Epithelial cell of umbilical artery (primary cell): Measurements from ENCODE around the gene RPS24. TPM values are rescaled to one million over a fixed set of nuclear protein-coding genes. Genes with fewer than 3 reads are reported as not detected.

Experiments
- total RNA-seq: library from RNA; depleted of rRNA; stranded (reverse); fragments of >200 nt; gene quantifications from 2 replicates; pipeline ENCODE4 v1.2.3, GENCODE V29; 2014

Gene RPS24
- total RNA-seq, result 1,992 and 3,190 TPM in 2 replicates

DNA sequence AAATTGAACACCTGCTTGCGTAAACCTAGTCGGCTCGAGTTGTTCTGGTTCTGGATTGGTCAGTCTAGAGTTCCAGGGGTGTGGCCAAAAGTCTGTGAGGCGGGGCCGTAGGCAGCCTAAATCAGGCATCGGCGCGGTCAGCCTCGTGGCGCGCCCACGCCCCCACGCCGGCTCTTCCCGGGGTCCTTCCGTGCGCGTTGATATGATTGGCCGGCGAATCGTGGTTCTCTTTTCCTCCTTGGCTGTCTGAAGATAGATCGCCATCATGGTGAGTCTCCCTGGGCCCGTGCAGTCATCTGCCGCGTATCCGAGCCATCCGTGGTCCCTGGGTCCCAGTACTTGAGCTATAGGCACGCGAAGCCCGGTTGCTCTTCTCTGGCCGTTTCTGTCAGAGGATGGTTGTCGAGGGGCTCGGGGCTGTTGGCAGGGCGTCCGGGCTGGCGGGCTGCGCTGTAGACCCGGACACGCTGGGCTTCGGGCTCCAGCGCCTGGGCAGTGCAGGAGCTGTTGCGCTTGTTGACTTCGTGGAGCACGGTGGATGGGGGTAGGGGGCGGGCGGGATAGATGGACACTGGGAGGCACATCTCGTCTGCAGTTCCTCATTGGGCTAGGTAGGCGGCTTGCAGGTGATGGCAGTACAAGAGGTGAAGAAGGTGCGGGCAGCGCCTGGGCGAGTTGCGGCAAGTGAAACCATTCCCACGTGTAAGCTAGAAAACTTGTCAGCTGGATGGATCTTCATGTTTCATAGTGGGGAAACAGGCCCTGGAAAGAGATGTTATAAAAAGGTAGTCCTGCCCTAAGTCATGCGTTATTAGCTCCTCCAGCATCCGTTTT, at the start of gene RPS24:
RPS24 (plus strand) TSS at position 227 of the 834 bp plus-strand sequence; CDS start at position 266, 39 bp downstream.

DNA sequence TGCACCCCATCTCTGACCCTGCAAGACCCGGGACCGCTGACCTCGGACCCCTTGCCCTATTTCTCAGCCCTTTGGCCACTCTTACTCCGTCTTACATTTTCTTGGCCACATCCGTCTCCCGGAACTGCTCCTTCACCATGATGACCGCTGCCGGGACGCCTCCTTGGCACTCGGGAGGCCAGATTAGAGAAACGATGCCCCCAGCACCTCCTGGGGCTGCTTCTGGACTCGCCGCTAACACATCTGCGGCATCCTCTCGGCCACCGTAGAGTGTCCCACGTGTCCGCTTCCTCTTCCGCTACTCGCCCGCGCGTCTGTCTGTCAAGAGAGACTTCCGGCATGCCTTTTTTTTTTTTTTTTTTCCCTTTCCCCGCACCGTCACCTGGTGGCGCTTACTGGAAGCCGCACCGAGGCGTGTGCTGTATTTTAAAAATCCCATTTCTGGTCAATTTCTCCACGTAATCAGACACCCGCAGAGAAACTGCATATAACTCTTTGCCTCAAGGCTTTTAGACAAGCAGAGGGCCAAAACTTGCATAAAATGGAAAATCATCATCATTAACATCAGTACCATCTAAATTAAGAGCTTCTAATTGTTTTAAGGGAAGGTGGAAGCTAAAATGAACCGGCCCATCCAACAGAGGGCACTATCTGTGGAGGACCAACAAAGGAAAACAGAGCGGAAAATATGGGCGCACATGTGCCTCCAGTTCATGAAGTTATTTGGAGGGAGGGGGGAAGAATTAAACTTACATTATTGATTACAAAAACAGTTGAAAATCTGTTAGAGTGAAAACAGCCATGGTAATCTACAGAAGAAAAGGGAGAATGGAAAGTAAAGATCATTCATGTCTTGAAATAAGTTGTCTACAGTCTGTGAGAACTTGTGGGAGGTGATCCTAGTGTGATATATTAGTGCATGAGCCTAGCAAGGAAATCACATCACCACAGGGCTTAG, 4.1 kb upstream of the RPS24 start, which contains the start of gene POLR3A:
POLR3A (minus strand) TSS at position 247 of the 958 bp plus-strand sequence; CDS start at position 139, 108 bp downstream.

Other genes starting within 250 kb of the RPS24 start
- gene DLG5, start 107.1 kb upstream of the RPS24 start, total RNA-seq, result 9.0 and 9.1 TPM in 2 replicates
- gene POLR3A, start 4.3 kb upstream of the RPS24 start, total RNA-seq, result 16.6 and 19.5 TPM in 2 replicates